Neural cell (in vitro differentiated cells): Measurements from ENCODE around the gene IL31.

Source experiments
- CTCF ChIP-seq: fragments of 450-650 bp; IDR thresholded peaks from 2 replicates; pipeline ENCODE4 v1.5.1; 2014; ENCODE audit warnings: antibody characterized with exemption, mild to moderate bottlenecking, moderate library complexity; ENCODE audit not compliant: poor library complexity, severe bottlenecking
- EP300 ChIP-seq: fragments of 450-650 bp; conservative IDR thresholded peaks from 2 replicates; pipeline ENCODE4 v1.6.1; 2014; ENCODE audit warnings: antibody characterized with exemption, mild to moderate bottlenecking, moderate library complexity; ENCODE audit not compliant: poor library complexity, severe bottlenecking
- EZH2 ChIP-seq: fragments of 200-600, 300-800 bp; shearing (Covaris generic), sonication (generic); IDR thresholded peaks from 2 replicates; pipeline ENCODE4 v1.6.1; 2014; ENCODE audit warnings: antibody characterized with exemption, low read length, borderline replicate concordance, mild to moderate bottlenecking; ENCODE audit not compliant: insufficient read depth, poor library complexity, severe bottlenecking
- MXI1 ChIP-seq: fragments of 450-650 bp; conservative IDR thresholded peaks from 2 replicates; pipeline ENCODE4 v1.6.1; 2014; ENCODE audit warnings: antibody characterized with exemption, mild to moderate bottlenecking; ENCODE audit not compliant: poor library complexity, severe bottlenecking
- POLR2AphosphoS5 ChIP-seq: IDR thresholded peaks from 2 replicates; pipeline ENCODE4 v1.6.1; 2012
- RAD21 ChIP-seq: fragments of 450-650 bp; conservative IDR thresholded peaks from 2 replicates; pipeline ENCODE4 v1.6.1; 2014; ENCODE audit warnings: antibody characterized with exemption, mild to moderate bottlenecking, moderate library complexity
- REST ChIP-seq: IDR thresholded peaks from 2 replicates; pipeline ENCODE4 v1.6.1; 2012; ENCODE audit warnings: borderline replicate concordance
- SMC3 ChIP-seq: fragments of 450-650 bp; conservative IDR thresholded peaks from 2 replicates; pipeline ENCODE4 v1.6.1; 2014; ENCODE audit warnings: antibody characterized with exemption, mild to moderate bottlenecking, moderate library complexity; ENCODE audit not compliant: poor library complexity
- TAF1 ChIP-seq: IDR thresholded peaks from 2 replicates; pipeline ENCODE4 v1.6.1; 2012; ENCODE audit warnings: low read depth

- TF ChIP-seq EZH2 (no peak), CTCF (no peak), SMC3 (no peak), TAF1 (no peak), MXI1 (no peak), RAD21 (no peak), POLR2AphosphoS5 (no peak), EP300 (no peak), REST (no peak)
Measured at GRCh38 chr12:122200541-122201175, 26.6 kb upstream of the IL31 start.
